HG03066 (cell line): ENCODE data around the gene LRRC8D.
"Not testable (repeated sequence)": the region's sequence is repeated elsewhere in the genome, so short reads cannot be mapped to it uniquely, and the experiment has no call there.

ENCODE experiments used
- ATAC-seq: cut with Tn5 transposase; IDR thresholded peaks from one replicate; pipeline ENCODE4 v1.9.1; 2021; ENCODE audit warnings: low read depth; ENCODE audit not compliant: unreplicated experiment

Gene LRRC8D

DNA sequence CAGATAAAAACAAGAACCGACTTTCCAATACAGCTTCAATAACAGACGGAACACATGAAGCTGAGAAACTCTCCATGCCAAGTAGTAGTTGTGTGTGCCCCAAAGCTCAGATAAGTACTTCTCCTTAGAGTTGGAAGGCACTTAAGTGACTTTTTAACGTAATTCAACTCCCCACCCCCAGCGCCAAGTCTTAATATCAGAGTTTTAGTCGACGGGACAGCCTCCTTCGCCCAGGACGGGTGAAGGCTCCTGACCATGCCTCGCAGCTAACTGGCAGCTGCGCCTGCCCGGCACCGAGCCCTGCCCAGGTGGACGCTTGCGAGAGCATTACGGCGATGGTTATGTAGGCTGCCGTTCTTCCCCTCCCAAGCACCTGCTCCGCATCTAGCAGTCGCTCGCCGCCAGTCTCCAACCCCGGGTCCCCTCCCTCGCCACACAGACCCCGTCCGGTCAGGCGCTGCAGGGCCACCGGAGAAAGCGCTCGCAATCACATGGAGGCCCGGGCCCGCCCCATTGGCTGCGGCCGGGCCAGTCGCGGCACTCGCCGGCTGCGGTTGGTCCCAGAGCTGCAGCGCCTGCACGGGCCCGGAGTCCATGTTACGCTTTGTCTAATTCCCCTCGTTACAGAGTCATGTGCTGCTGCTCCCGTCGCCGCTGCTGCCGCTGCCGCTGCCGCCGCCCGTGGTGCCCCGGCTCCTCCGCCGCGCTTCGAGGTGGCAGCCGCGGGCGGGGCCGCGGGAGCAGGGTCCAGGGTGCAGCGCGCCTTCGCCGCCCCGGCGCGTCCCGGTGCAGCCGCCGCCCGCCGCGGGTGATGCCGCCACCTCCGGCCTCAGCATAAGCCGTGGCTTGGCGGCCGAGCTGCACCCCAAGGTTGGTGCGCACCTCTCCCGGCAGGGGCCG lies at the start of gene LRRC8D:
TSS of gene LRRC8D (plus strand) at position 611 of the 900 bp plus-strand sequence. CDS start 112,037 bp downstream, outside the sequence.
- peak; percentile 59 for ATAC-seq

DNA sequence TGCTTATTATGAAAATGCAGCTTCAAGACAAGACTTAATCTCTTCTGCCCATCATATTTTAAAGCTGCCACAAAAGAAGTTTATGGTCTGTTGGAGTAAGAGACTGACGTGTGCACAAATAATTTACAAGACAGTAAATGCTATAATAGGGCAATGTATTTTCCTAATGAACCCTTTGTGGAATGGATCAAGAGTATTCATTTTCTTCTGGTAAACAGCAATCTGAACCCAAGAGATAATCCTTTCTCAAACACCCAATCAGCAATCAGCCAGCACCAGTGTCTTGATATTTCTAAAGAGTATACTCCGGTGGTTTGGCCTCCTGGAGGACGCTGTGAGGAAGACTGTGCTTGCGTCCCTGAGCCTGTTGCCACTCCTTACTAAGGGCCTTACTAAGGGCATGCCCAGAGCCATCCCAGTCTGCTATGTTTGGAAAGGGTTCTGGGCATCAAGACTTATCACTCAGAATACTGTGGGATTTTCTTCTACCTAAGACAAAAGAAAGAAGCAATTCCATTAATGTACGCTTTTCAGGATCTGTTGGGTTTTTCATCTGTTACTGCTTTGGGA lies 48.8 kb upstream of the LRRC8D start:
- no peak for ATAC-seq

DNA sequence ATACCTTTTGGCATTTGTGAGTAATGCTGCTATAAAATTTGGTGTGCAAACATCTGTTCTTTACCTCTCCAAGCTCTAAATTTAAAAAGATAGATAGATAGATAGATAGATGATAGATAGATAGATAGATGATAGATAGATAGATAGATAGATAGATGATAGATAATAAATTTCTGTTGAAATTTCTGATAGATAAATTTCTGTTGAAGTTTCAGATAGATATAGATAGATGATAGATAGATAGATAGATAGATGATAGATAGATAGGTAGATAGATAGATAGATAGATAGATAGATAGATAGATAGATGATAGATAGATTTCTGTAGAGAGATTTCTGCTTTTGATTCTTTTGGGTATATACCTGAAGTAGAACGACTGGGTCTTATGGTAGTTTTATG lies 44.7 kb upstream of the LRRC8D start:
- not testable (repeated sequence) for ATAC-seq

DNA sequence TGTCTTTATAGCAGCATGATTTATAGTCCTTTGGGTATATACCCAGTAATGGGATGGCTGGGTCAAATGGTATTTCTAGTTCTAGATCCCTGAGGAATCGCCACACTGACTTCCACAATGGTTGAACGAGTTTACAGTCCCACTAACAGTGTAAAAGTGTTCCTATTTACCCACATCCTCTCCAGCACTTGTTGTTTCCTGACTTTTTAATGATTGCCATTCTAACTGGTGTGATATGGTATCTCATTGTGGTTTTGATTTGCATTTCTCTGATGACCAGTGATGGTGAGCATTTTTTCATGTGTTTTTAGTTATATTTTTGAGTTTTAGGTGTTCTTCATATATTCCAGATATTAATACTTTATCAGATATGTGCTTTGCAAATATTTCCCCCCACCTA lies 43.6 kb upstream of the LRRC8D start:
- not testable (repeated sequence) for ATAC-seq

DNA sequence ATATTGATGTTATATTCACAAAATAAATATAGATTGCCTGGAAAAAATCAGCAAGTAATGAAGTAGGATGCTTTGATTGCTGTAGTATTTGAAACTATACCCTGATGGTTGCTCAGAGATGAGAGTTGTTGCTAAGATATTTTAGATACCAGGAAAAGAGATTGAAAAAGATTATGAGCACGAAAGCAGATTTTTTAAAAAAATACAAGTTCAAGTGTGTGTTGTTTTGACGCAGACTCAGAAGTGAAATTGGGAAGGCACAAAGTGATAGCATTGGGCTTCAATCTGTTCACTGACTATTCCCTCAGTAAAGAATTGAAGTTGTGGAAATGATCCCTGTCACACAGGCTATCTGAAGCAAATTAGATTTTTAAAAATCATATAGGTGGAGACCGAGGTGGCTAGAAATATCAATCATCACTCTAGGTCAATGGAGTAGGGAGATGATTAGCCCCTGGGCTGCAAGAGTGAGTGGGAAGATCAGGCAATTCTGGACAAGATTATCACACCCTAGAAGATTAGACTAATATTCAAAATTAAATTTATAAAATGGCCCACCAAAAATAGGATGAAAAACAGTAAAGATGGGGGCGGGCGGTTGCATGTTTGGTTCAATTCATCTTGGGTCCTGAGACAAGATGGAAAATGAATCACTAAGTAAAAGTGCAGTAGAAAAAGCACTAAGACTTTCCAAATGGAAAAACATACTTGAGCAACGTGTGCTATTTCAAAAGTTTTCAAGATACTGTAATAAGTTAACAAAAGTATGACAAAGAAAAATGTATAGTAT lies 41.5 kb upstream of the LRRC8D start:
- ATAC-seq = no peak

DNA sequence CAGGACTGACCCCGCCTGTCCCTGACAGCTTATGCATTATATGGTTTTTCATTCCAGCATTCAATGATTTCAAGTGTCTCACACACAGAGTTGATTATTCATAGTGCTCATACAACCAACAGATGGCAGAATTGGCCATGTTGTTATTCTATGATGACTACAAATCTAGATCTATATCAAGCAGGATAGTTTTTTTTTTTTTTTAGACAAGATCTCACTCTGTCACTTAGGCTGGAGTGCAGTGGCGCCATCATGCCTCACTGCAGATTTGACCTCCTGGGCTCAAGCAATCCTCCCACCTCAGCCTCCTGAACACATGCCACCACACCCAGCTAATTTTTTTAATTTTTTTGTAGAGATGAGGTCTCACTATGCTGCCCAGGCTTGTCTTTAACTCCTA lies 40.1 kb upstream of the LRRC8D start:
- no peak for ATAC-seq

DNA sequence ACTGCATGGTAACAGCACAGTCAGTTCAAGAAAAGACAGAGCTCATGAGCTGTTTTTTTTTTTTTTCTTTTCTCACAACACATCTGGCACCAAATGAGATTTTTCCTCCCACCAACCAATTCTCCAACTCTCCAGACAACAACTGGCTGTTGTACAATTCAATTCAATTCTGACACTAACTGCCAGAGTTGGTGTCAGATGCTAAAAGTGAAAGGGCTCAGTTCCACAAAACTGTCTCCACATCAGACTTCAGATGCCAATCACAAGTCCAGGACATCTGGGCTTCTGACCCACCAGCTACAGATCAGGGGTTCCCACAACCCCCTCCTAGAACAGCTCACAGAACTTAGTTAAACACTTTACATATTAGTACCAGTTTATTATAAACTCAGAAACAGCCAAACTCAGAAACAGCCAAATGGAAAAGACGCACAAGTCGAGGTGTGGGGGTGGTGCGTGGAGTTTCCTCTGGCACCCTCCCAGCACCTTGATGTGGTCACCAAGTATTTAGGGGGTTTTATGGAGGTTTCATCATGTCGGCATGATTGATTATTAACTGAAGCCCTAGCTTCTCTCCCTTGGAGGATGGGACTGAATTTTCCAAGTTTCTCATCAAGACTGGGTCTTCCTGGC lies 39.2 kb upstream of the LRRC8D start:
- ATAC-seq = peak; percentile 82

DNA sequence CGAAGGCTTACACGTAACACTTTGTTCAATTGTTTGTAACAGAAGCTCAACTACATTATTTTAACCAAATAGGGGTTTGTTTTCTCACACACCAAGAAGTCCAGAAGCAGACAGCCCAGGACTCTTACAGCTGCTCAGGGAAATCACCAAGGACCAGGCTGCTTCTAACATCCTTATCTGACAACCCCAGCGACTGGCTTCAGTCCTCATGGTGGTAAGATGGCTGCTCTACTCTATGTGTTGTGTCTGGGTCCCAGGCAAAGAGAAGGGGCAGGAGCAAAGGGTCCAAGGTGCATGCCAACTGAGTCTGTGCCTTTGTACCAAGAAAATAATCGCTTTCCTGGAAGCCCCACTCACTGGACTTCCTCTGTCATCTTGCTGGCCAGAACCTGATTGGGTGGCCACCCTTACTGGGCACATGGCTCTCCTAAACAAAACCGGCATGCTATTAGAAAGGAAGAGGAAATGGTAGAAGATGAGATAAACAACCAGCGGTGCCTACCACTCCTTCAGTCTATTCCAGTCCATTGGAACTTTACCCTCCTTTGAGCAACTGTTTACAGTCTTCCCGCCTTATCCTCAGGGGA lies 34.1 kb upstream of the LRRC8D start:
- ATAC-seq = no peak

DNA sequence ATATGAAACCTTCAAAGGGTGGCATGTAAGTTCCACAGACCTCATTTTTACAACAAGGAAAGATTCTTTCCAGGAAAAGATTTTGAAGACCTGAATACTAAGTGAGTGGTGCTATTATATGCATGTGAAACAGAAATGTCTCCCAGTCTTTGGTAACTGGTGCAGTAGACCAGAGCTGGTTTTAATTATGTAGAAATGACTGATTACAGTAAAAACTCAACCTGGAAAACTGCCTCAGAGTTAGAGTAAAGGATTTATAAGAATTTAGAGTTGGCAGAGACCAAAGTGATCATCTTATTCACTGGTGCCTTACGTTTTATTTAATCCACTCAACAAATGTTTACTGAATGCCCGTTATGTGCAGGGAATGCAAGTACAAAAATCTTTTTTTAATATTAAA lies 30.2 kb upstream of the LRRC8D start:
- ATAC-seq = no peak

DNA sequence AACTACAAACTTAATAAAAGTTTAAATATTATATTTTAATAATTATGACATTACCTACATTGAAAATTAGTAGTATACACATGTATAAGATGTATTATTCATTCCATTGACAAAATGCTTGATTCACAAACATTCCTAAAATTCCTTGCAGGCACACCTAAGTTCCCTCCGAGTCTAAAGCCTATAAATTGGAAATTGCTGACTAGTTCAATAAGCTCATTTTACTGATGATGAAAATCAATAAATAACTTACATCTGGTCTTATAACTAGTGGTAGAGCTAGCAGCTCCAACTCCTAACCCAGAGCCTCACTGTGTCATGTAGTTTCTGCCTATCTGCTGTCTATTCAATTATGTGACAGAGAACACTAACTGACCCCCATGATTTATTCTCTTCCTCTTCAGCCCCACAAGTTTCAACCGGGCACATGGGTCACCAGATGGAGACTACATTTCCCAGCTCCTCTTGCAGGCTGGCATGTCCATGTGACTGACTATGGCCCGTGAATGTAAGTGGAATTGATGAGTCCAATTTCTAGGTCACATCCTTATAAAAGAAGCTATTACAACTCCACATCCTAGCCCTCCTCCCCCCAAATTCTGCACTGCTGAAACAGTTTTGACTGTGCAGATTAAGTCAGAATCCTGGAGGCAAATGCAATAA lies 29.6 kb upstream of the LRRC8D start:
- no peak for ATAC-seq

DNA sequence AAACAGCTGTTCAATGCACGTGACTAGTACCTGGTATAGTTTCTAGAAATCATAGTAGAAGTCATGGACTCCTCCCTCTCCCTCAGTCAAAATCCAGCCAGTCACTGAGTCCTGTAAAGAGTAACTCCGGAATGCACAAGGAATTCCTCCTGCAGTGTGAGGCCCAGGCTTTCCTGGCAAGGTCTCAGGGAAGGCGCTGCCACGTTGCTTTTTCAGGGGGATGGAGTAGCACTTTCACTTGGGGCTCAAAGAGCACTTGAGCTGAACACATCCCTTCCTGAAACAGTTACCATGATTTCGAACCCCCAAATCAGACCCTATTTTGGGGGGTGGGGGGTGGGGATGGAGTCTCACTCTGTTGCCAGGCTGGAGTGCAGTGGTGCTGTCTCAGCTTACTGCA lies 26.4 kb upstream of the LRRC8D start:
- ATAC-seq = no peak

DNA sequence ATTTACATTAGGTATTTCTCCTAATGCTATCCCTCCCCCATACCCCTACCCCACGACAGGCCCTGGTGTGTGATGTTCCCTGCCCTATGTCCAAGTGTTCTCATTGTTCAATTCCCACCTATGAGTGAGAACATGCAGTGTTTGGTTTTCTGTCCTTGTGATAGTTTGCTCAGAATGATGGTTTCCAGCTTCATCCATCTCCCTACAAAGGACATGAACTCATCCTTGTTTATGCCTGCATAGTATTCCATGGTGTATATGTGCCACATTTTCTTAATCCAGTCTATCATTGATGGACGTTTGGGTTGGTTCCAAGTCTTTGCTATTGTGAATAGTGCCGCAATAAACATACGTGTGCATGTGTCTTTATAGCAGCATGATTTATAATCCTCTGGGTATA lies 25.3 kb upstream of the LRRC8D start:
- ATAC-seq = not testable (repeated sequence)

DNA sequence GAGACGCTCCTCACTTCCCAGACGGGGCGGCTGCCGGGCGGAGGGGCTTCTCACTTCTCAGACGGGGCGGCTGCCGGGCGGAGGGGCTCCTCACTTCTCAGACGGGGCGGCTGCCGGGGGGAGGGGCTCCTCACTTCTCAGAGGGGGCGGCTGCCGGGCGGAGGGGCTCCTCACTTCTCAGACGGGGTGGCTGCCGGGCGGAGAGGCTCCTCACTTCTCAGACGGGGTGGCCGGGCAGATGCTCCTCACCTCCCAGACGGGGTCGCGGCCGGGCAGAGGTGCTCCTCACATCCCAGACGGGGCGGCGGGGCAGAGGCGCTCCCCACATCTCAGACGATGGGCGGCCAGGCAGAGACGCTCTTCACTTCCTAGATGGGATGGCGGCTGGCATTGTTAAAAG lies 23.0 kb upstream of the LRRC8D start:
- ATAC-seq = not testable (repeated sequence)

DNA sequence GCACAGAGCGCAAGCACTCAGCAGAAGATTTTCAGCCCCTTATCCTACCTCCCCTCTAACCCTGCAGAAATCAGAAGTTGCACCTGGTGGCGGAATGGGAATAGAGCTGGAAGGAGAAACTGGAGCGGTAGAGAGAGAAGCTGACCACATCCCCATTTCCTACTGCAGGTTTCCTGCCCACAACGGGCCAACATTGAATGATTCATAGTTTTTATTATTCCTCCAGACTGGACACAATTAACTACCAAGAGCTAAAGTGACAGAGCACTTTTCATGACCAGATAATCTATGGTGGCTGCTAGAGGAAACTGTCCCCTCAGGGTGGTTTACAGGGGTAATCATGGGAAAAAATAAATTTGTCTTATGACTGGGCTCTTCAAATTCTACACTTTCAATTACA lies 21.3 kb upstream of the LRRC8D start:
- no peak for ATAC-seq

DNA sequence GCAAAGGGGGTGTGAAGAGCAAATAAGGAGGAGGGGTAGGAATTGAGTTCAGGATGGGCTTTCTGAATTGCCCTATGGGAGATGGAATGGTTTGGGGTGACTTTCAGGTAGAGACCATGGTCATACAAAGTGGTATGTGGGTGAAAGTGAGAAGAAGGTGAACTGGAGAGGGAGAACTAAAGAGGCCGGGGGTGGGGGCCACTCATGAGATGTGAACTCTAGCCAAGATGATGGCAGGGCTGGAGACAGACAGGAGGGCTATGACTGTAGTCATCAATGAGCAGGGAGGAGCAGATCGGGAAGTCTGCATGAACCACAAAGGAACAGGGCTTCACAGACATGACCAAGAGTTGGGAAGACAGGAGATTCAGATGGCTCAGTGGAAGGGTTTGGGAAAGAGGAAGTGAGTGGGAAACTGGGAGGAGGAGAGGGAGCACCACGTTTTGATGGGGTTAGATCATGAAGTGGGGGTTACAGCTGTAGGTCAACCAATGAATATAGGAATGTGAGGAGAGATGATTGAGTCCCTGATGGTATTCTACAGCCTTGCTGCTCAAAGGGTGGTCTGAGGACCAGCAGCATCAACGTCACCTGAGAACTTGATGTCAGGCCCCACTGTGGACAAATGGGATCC lies 20.7 kb upstream of the LRRC8D start:
- ATAC-seq = no peak

DNA sequence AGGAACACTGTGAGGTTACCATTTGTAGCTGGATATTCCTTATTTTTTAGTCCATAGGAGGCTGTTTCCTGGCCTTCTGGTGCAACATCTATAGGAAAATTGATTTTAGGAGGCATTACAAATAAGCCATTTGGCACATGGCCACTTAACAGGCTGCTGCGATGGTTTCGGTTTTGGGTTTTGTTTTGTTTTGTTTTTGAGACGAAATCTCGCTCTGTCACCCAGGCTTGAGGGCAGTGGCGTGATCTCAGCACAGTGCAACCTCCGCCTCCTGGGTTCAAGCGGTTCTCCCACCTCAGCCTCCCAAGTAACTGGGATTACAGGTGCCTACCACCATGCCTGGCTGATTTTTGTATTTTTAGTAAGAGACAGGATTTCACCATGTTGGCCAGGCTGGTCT lies 20.1 kb upstream of the LRRC8D start:
- ATAC-seq = no peak

DNA sequence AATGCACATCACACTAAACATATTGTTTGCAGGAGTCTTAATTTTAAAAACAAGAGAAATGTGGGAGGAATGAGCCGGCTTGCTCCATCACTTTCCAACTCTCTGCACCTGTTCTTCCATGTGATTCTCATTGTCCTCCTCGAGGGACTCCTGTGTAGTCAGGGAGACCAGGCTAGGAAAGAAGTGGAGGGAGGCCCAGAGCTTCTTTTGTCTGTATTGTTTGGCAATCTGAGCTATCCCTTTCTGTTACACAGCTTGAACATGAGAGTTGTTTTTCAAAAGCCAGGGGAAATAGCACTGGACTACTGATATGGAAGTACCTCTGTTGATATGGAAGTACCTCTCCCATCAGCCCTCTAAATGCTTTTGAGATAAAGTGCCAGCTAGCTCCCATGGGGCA lies 18.8 kb upstream of the LRRC8D start:
- ATAC-seq = no peak

DNA sequence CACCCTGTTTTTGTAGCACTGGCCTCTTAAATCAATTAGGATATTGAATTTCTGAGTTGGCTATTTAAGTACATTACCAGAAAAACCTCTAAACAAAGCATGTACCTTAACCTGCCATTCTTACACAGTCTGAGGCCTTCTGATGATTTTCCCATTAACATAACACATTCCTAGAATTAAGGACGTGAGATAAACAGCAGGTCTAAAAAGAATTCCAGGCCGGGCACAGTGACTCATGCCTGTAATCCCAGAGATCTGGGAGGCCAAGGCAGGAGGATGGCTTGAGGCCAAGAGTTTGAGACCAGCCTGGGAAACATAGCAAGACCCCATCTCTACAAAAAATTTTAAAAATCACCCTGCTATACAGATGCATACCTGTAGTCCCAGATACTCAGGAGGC lies 18.0 kb upstream of the LRRC8D start:
- no peak for ATAC-seq

DNA sequence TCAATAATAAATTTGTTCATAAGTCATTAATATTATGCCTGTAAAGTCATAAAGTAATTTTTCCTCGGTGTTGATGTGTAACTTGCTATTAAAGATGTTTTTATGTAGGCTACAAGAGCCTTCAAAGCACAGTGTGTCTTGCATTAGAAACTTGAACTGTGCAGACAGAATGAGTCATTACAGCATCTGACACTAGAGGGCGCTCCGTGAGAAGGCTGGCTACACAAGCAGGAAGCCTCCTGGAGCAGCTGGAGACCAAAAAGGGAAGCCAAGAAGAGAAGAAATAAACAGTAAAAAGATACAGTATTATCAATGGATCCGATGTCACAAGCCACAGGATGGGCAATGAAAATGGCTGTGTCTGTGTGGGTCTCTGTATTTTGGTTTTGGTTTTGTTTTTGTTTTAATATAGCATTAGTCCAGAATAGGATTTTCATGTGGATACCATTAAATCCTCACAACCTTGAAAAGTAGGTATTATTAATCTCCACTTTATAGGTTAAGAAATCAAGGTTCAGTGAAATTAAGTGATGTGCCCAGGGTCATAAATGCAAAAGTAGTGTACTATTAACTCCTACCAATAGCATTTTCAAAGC lies 16.1 kb upstream of the LRRC8D start:
- peak; percentile 92 for ATAC-seq
